H1 (cell line): ENCODE measurements around the gene ANKIB1. TPM values are rescaled to one million over a fixed set of nuclear protein-coding genes. Genes with fewer than 3 reads are reported as not detected.

Experiments
- CTCF ChIA-PET: fragments of 300-600 bp; sonication (Branson Sonifier 250); formaldehyde crosslinking; loops from one replicate; lab custom pipeline; 2021; ENCODE audit not compliant: partially characterized antibody; lab: Charles Lee
- POLR2A ChIA-PET: fragments of 300-600 bp; sonication (Branson Sonifier 250); formaldehyde crosslinking; loops from one replicate; lab custom pipeline; 2021; ENCODE audit warnings: inconsistent platforms; ENCODE audit not compliant: partially characterized antibody; lab: Charles Lee
- DNase-seq, 2 experiments: peaks; one replicate each; pipeline versions ENCODE4 v3.0.0 to v3.0.0-alpha.2; 2010 to 2022; ENCODE audit warnings: low spot score in 2 of 2, low read depth in 1 of 2, mixed read lengths in 1 of 2
- FAIRE-seq: peaks from 2 replicates; lab custom pipeline; 2011; peaks lifted over from hg19 to GRCh38; lab: Jason Lieb, UNC
- H2AFZ ChIP-seq: 2 replicates; pipeline ENCODE4 v1.8.1; 2012; ENCODE audit warnings: low read length, inconsistent platforms
- H2AK5ac ChIP-seq: 2 replicates; pipeline ENCODE4 v1.6.1; 2013; ENCODE audit warnings: low read depth, low read length
- H2BK120ac ChIP-seq: replicated peaks from 2 replicates; pipeline ENCODE3; 2013; ENCODE audit warnings: low read depth, low read length, inconsistent platforms
- H2BK12ac ChIP-seq: 2 replicates; pipeline ENCODE4 v1.6.1; 2013; ENCODE audit warnings: low read depth, low read length
- H2BK15ac ChIP-seq: 2 replicates; pipeline ENCODE4 v1.6.1; 2013; ENCODE audit warnings: low read length
- H2BK20ac ChIP-seq: 2 replicates; pipeline ENCODE4 v1.6.1; 2013; ENCODE audit warnings: low read length
- H2BK5ac ChIP-seq: 2 replicates; pipeline ENCODE4 v1.6.1; 2013; ENCODE audit warnings: low read depth, low read length
- H3K14ac ChIP-seq: 2 replicates; pipeline ENCODE4 v1.6.1; 2013; ENCODE audit warnings: inconsistent platforms; ENCODE audit not compliant: insufficient read length
- H3K18ac ChIP-seq: 2 replicates; pipeline ENCODE4 v1.6.1; 2013; ENCODE audit warnings: low read length; ENCODE audit errors: extremely low read depth
- H3K23ac ChIP-seq: 2 replicates; pipeline ENCODE4 v1.6.1; 2013; ENCODE audit warnings: inconsistent platforms; ENCODE audit not compliant: insufficient read length
- H3K23me2 ChIP-seq: 2 replicates; pipeline ENCODE4 v1.6.1; 2013; ENCODE audit warnings: low read depth, low read length
- H3K27ac ChIP-seq: 2 replicates; pipeline ENCODE4 v1.6.1; 2011; ENCODE audit warnings: low read depth, low read length, inconsistent platforms
- H3K27me3 ChIP-seq, 4 experiments: replicated peaks in 1 of 4; 1 replicate in 1 of 4; 2 replicates in 3 of 4; pipeline versions ENCODE4 v1.6.1 to v1.8.1; 2011 to 2013; ENCODE audit warnings: low read length in 3 of 4, mild to moderate bottlenecking in 3 of 4, inconsistent platforms in 2 of 4, mixed read lengths in 2 of 4, moderate library complexity in 1 of 4; ENCODE audit not compliant: control insufficient read depth in 3 of 4, insufficient read depth in 3 of 4; ENCODE audit errors: extremely low read depth in 1 of 4
- H3K36me3 ChIP-seq, 4 experiments: 2 replicates each; pipeline versions ENCODE4 v1.6.1 to v1.8.1; 2011 to 2013; ENCODE audit warnings: mild to moderate bottlenecking in 4 of 4, low read length in 3 of 4, moderate library complexity in 2 of 4, control low read depth in 1 of 4, inconsistent platforms in 1 of 4; ENCODE audit not compliant: insufficient read depth in 4 of 4, control insufficient read depth in 2 of 4
- H3K4ac ChIP-seq: replicated peaks from 2 replicates; pipeline ENCODE3; 2013; ENCODE audit warnings: low read length, low read depth, mixed read lengths, inconsistent platforms; ENCODE audit not compliant: insufficient read length
- H3K4me1 ChIP-seq, 4 experiments: replicated peaks in 1 of 4; 1 replicate in 1 of 4; 2 replicates in 3 of 4; pipeline versions ENCODE4 v1.6.1 to v1.8.1; 2011 to 2013; ENCODE audit warnings: low read length in 3 of 4, inconsistent platforms in 2 of 4, mixed read lengths in 1 of 4; ENCODE audit not compliant: insufficient read depth in 4 of 4, control insufficient read depth in 3 of 4
- H3K4me2 ChIP-seq, 2 experiments: 2 replicates each; pipeline versions ENCODE4 v1.6.1 to v1.8.1; 2011 to 2013; ENCODE audit warnings: low read depth in 2 of 2, low read length in 2 of 2, control low read depth in 1 of 2, inconsistent platforms in 1 of 2, mild to moderate bottlenecking in 1 of 2; ENCODE audit not compliant: insufficient read depth in 1 of 2
- H3K4me3 ChIP-seq, 4 experiments: fragments of 200-600, 300-600 bp in 1 of 4; sonication (generic), shearing (Covaris generic), sonication (Bioruptor Twin) in 1 of 4; 2 replicates each; pipeline versions ENCODE4 v1.5.1 to v1.8.1; 2011 to 2016; ENCODE audit warnings: low read length in 4 of 4, low read depth in 3 of 4, control low read depth in 2 of 4, inconsistent platforms in 2 of 4, mild to moderate bottlenecking in 2 of 4, mixed read lengths in 1 of 4, moderate library complexity in 1 of 4; ENCODE audit not compliant: insufficient read depth in 2 of 4; ENCODE audit errors: extremely low read depth in 1 of 4
- H3K56ac ChIP-seq: replicated peaks from 2 replicates; pipeline ENCODE3; 2013; ENCODE audit warnings: low read depth, mild to moderate bottlenecking, mixed read lengths, low read length, inconsistent platforms; ENCODE audit not compliant: insufficient read length
- H3K79me1 ChIP-seq: 2 replicates; pipeline ENCODE4 v1.6.1; 2013; ENCODE audit warnings: low read depth, low read length, control low read depth
- H3K79me2 ChIP-seq, 2 experiments: 2 replicates each; pipeline versions ENCODE4 v1.6.1 to v1.8.1; 2012 to 2013; ENCODE audit warnings: low read length in 2 of 2, mild to moderate bottlenecking in 2 of 2, inconsistent platforms in 1 of 2; ENCODE audit not compliant: insufficient read depth in 2 of 2, control insufficient read depth in 1 of 2
- H3K9ac ChIP-seq, 4 experiments: replicated peaks in 1 of 4; 1 replicate in 1 of 4; 2 replicates in 3 of 4; pipeline versions ENCODE4 v1.6.1 to v1.8.1; 2011 to 2013; ENCODE audit warnings: low read depth in 3 of 4, low read length in 3 of 4, control low read depth in 2 of 4, mild to moderate bottlenecking in 2 of 4, moderate library complexity in 2 of 4, inconsistent platforms in 1 of 4; ENCODE audit errors: extremely low read depth in 1 of 4
- H3K9me3 ChIP-seq, 2 experiments: 2 replicates each; pipeline versions ENCODE4 v1.6.1 to v1.8.1; 2012 to 2013; ENCODE audit warnings: mild to moderate bottlenecking in 2 of 2, moderate library complexity in 2 of 2, control low read depth in 1 of 2, inconsistent platforms in 1 of 2, low read depth in 1 of 2, low read length in 1 of 2, mixed read lengths in 1 of 2; ENCODE audit not compliant: insufficient read depth in 2 of 2
- H4K20me1 ChIP-seq, 2 experiments: replicated peaks in 1 of 2; 2 replicates each; pipeline versions ENCODE3 to v1.8.1; 2011 to 2013; ENCODE audit warnings: inconsistent platforms in 2 of 2, low read length in 2 of 2, mild to moderate bottlenecking in 1 of 2; ENCODE audit not compliant: insufficient read depth in 2 of 2, control insufficient read depth in 1 of 2
- H4K5ac ChIP-seq: 2 replicates; pipeline ENCODE4 v1.6.1; 2013; ENCODE audit warnings: low read length, low read depth, mixed read lengths, inconsistent platforms; ENCODE audit not compliant: insufficient read length
- H4K8ac ChIP-seq: 2 replicates; pipeline ENCODE4 v1.8.0; 2013; ENCODE audit warnings: mild to moderate bottlenecking, moderate library complexity, low read length, inconsistent platforms; ENCODE audit not compliant: insufficient read depth; ENCODE audit errors: extremely low read depth
- H4K91ac ChIP-seq: replicated peaks from 2 replicates; pipeline ENCODE3; 2013; ENCODE audit warnings: low read length, mixed read lengths, inconsistent platforms; ENCODE audit not compliant: insufficient read length
- JUN ChIP-seq: IDR thresholded peaks from 2 replicates; pipeline ENCODE4 v1.6.1; 2011; ENCODE audit warnings: low read depth, mild to moderate bottlenecking, improper control_type of control experiment, low read length
- RXRA ChIP-seq: IDR thresholded peaks from 2 replicates; pipeline ENCODE4 v1.6.1; 2011; ENCODE audit warnings: low read depth, mild to moderate bottlenecking, low read length, moderate library complexity; ENCODE audit not compliant: insufficient read depth
- SAP30 ChIP-seq: fragments of 300-600 bp; sonication (generic); IDR thresholded peaks from 2 replicates; pipeline ENCODE4 v1.7.1; 2012; ENCODE audit warnings: low read length, moderate library complexity, mild to moderate bottlenecking, inconsistent platforms; ENCODE audit not compliant: insufficient read depth, insufficient replicate concordance
- whole genome bisulfite sequencing, 2 experiments: shearing (Covaris generic) in 1 of 2; methylation state at CpG; one replicate each; pipeline versions ENCODE4 v1.1.6 to v1.1.7; 2013 to 2015; ENCODE audit warnings: low lambda C conversion rate in 2 of 2, mixed read lengths in 2 of 2, inconsistent platforms in 1 of 2, low coverage in 1 of 2, missing lambda C conversion rate in 1 of 2; ENCODE audit not compliant: insufficient replicate concordance in 2 of 2, insufficient coverage in 1 of 2, insufficient read length in 1 of 2; ENCODE audit errors: extremely low coverage in 1 of 2, missing lambda C conversion rate in 1 of 2; 5-methylcytosine and 5-hydroxymethylcytosine counted together
- polyA plus RNA-seq, 7 experiments: library from polyadenylated mRNA; depleted of rRNA in 3 of 7; stranded (reverse) in 5 of 7; unstranded in 2 of 7; fragments of >200 nt in 5 of 7; fragments of 200-250 nt in 2 of 7; gene quantifications; 1 replicate in 5 of 7; 2 replicates in 1 of 7; 4 replicates in 1 of 7; pipeline versions ENCODE4 v1.2.1 to v1.2.3, GENCODE V29; 2011 to 2013; ENCODE audit warnings: missing spikeins in 2 of 7, mixed read lengths in 2 of 7
- total RNA-seq: library from RNA; stranded (reverse); fragmentation: NEBNext Ultra II Directional; extraction: Animal tissue kit (Norgen Biotek cat#: 25700); gene quantifications from 2 replicates; pipeline ENCODE4 v1.2.1, GENCODE V29; 2021

The ANKIB1 gene
- total and polyA plus RNA-seq, 2 of the 8 experiments (the other 6 are each of a cell fraction or from before 2014, with no cell fraction given), result 19.2 to 43.0 TPM

DNA sequence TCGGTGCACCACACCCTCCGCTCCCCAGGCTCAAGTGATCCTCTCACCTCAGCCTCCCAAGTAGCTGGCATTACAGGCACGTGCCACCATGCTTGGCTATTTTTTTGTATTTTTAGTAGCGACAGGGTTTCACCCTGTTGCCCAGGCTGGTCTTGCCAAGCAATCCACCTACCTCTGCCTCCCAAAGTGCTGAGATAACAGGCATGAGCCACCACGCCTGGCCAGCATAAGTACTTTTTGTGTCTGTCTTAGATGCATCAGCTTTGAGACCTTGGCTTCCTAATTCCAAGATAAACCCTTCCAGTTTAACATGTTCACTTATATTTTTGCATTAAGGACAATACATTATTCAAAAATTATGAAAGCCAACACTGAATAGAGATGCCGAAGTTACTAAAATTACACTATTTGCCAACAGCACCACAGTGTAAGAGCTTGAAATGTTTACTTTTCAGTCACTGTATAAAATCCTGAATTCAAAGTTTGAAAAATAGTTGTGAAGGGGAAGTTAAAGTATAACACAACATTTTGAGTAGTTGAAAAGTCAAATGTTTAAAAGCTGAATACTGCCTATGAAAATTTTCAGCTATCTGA is 36.5 kb downstream of the ANKIB1 start:
- Histone ChIP-seq H3K14ac (no peak overlapping the region), H3K56ac (no peak overlapping the region), H3K9me3 (no peaks in the 10 kb centered on the region), H4K91ac (no peak overlapping the region), H4K5ac (no peak overlapping the region), H3K23me2 (no peaks in the 10 kb centered on the region), H3K79me1 (peaks cover 5% of the 10 kb centered on the region; the same call in 1 of the 2 replicates), H3K79me2 (peaks cover 3 to 72% of the 10 kb centered on the region in 2 experiments; a peak in 3 of 4 replicates), H4K8ac (no peak overlapping the region), H3K27ac (no peak overlapping the region), H3K18ac (no peak overlapping the region), H3K4me2 (no peak overlapping the region), H3K9ac (no peak overlapping the region), H2BK12ac (no peak overlapping the region), H3K23ac (no peak overlapping the region), H2BK5ac (no peak overlapping the region), H3K4me3 (no peak overlapping the region), H3K27me3 (no peaks in the 10 kb centered on the region), H2BK15ac (no peak overlapping the region), H3K4me1 (peaks cover 4 to 11% (median 7%) of the 10 kb centered on the region in 4 experiments), H2BK20ac (no peak overlapping the region), H4K20me1 (peaks cover 0 to 8% of the 10 kb centered on the region in 2 experiments), H2AK5ac (no peak overlapping the region), H2BK120ac (no peak overlapping the region), H2AFZ (no peak overlapping the region), H3K36me3 (no peaks in the 10 kb centered on the region), H3K4ac (no peak overlapping the region)
- POLR2A ChIA-PET, result no interaction called here
- FAIRE-seq (no peak), DNase-seq (no peak)
- CTCF ChIA-PET, result interaction anchor here (0.5 to 1.1 kb wide), 4 partner anchors 11 to 1517 kb away, joined by 3 to 4 read pairs (median 4); no protein-coding TSS in a partner anchor
- 94% methylated on average over 6 of the region's 6 CpGs; no CpG with 5 or more reads in 1 of the 2 experiments for WGBS, 2 experiments
- no peak for TF ChIP-seq RXRA
- no peak for TF ChIP-seq SAP30
- TF ChIP-seq JUN, result no peak
